ENCODE data around the gene MARCKSL1. TPM values are rescaled to one million over a fixed set of nuclear protein-coding genes. Genes with fewer than 3 reads are reported as not detected.

MARCKSL1 gene
- total and polyA plus RNA-seq, 2 of the 13 experiments (the other 11 are each of a cell fraction or from before 2014, with no cell fraction given): 81.9 to 155 TPM

DNA sequence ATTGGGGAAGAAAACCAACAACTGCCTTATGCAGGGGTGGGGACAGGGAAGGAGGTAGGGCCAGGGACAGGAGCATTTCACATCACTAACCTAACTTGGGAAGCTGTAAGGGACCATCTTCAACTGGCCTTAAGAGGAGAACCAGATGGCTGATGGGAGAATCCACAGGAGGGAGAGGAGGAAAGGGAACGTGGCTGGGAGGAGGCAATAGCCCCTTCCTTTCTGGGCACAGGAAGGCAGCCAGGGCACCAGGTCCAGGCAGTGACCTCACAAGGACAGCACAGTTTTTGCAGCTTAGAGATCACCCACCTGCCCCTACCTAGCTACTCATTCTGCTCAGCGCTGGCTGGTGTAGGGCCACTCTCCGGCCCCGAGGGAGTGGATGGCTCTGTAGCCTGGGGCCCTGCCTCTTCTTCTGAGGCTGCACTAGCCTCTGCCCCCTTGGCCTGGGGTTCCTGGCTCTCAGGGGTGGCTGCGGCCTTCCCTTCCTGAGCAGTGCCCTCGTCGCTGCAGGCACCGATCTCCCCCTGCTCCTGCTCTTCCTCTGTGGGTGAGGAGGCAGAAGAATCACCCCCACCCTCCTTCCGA lies 1.7 kb downstream of the MARCKSL1 start (continued):
- TF ChIP-seq, protein P1, sequence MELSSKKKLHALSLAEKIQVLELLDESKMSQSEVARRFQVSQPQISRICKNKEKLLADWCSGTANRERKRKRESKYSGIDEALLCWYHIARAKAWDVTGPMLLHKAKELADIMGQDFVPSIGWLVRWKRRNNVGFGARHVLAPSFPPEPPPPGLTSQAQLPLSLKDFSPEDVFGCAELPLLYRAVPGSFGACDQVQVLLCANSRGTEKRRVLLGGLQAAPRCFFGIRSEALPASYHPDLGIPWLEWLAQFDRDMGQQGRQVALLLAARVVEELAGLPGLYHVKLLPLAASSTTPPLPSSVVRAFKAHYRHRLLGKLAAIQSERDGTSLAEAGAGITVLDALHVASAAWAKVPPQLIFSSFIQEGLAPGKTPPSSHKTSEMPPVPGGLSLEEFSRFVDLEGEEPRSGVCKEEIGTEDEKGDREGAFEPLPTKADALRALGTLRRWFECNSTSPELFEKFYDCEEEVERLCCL (CRISPR knock-in tag; IDR thresholded peaks at IDR 0.05; ENCODE audit: borderline replicate concordance): no peak
- TF ChIP-seq, protein P2, sequence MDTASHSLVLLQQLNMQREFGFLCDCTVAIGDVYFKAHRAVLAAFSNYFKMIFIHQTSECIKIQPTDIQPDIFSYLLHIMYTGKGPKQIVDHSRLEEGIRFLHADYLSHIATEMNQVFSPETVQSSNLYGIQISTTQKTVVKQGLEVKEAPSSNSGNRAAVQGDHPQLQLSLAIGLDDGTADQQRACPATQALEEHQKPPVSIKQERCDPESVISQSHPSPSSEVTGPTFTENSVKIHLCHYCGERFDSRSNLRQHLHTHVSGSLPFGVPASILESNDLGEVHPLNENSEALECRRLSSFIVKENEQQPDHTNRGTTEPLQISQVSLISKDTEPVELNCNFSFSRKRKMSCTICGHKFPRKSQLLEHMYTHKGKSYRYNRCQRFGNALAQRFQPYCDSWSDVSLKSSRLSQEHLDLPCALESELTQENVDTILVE (CRISPR knock-in tag; IDR thresholded peaks at IDR 0.05): no peak
- TF ChIP-seq GATAD1 (CRISPR knock-in tag; IDR thresholded peaks at IDR 0.05) (no peak), ZNF143 (CRISPR knock-in tag; IDR thresholded peaks at IDR 0.05) (peak; percentile 68), RBM22 (optimal IDR thresholded peaks at IDR 0.05; ENCODE audit: low read length) (peak; percentile 81), ZNF615 (CRISPR knock-in tag; IDR thresholded peaks at IDR 0.05; ENCODE audit: borderline replicate concordance) (0 out of 2 replicates have a peak, but pooled peaks have one; percentile 33), GABPA (IDR thresholded peaks at IDR 0.05; ENCODE audit: low read depth, low read length) (no peak), GABPA (CRISPR knock-in tag; IDR thresholded peaks at IDR 0.05; ENCODE audit: low read depth) (no peak), EP300 (IDR thresholded peaks at IDR 0.05; ENCODE audit: low read depth in 2 of 2, low read length in 2 of 2) (no peak), EP300 (CRISPR knock-in tag; IDR thresholded peaks at IDR 0.05; ENCODE audit: borderline replicate concordance) (no peak), RBFOX2 (IDR thresholded peaks at IDR 0.05; ENCODE audit: low read depth, low read length) (no peak), TAF1 (CRISPR knock-in tag; IDR thresholded peaks at IDR 0.05) (no peak)
- TF ChIP-seq, protein P3, sequence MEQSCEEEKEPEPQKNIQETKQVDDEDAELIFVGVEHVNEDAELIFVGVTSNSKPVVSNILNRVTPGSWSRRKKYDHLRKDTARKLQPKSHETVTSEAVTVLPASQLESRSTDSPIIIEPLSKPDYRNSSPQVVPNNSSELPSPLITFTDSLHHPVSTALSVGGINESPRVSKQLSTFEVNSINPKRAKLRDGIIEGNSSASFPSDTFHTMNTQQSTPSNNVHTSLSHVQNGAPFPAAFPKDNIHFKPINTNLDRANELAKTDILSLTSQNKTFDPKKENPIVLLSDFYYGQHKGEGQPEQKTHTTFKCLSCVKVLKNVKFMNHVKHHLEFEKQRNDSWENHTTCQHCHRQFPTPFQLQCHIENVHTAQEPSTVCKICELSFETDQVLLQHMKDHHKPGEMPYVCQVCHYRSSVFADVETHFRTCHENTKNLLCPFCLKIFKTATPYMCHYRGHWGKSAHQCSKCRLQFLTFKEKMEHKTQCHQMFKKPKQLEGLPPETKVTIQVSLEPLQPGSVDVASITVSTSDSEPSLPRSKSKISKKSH (CRISPR knock-in tag; IDR thresholded peaks at IDR 0.05; ENCODE audit: borderline replicate concordance): no peak

Data from HepG2 (cell line).